HEK293 (cell line): Measurements from ENCODE around the gene UBAC2.

Experiments used
- GLIS1 ChIP-seq: fragments of 450-650 bp; formaldehyde crosslinking; IDR thresholded peaks from 2 replicates; pipeline ENCODE4 v1.5.1; 2016; ENCODE audit warnings: missing biosample characterization, missing genetic modification characterization
- GLIS2 ChIP-seq: fragments of 450-650 bp; formaldehyde crosslinking; IDR thresholded peaks from 2 replicates; pipeline ENCODE4 v1.5.1; 2016; ENCODE audit warnings: missing biosample characterization, missing genetic modification characterization
- HOXA7 ChIP-seq: sonication (generic); formaldehyde crosslinking; IDR thresholded peaks from 2 replicates; pipeline ENCODE4 v1.8.1; 2022; ENCODE audit warnings: missing genetic modification reagents, borderline replicate concordance
- HOXD13 ChIP-seq: sonication (generic); formaldehyde crosslinking; IDR thresholded peaks from 2 replicates; pipeline ENCODE4 v1.8.0; 2022; ENCODE audit warnings: missing genetic modification reagents, borderline replicate concordance
- IKZF3 ChIP-seq: fragments of 450-650 bp; IDR thresholded peaks from 2 replicates; pipeline ENCODE4 v1.5.0; 2018; ENCODE audit warnings: missing biosample characterization, mild to moderate bottlenecking, missing genetic modification characterization, moderate library complexity
- KLF8 ChIP-seq: fragments of 450-650 bp; formaldehyde crosslinking; IDR thresholded peaks from 2 replicates; pipeline ENCODE4 v1.5.1; 2016; ENCODE audit warnings: missing biosample characterization, missing genetic modification characterization
- MYNN ChIP-seq: fragments of 450-650 bp; formaldehyde crosslinking; IDR thresholded peaks from 2 replicates; pipeline ENCODE4 v1.5.1; 2016; ENCODE audit warnings: missing biosample characterization, missing genetic modification characterization, borderline replicate concordance
- PRDM1 ChIP-seq: fragments of 450-650 bp; formaldehyde crosslinking; IDR thresholded peaks from 2 replicates; pipeline ENCODE4; 2016; ENCODE audit warnings: missing biosample characterization, missing genetic modification characterization
- SETDB1 ChIP-seq: IDR thresholded peaks from one replicate; pipeline ENCODE4 v1.6.1; 2017; ENCODE audit warnings: mild to moderate bottlenecking, low read length, moderate library complexity, mixed read lengths; ENCODE audit not compliant: insufficient read length
- ZBTB7A ChIP-seq: fragments of 450-650 bp; formaldehyde crosslinking; IDR thresholded peaks from 2 replicates; pipeline ENCODE4 v1.5.1; 2016; ENCODE audit warnings: low read depth, missing biosample characterization, missing genetic modification characterization
- ZBTB8A ChIP-seq: fragments of 450-650 bp; formaldehyde crosslinking; IDR thresholded peaks from 2 replicates; pipeline ENCODE4 v1.5.1; 2016; ENCODE audit warnings: missing biosample characterization, missing genetic modification characterization
- ZNF133 ChIP-seq: fragments of 450-650 bp; formaldehyde crosslinking; IDR thresholded peaks from 2 replicates; pipeline ENCODE4 v1.5.1; 2016; ENCODE audit warnings: missing biosample characterization, missing genetic modification characterization
- ZNF155 ChIP-seq: fragments of 450-650 bp; formaldehyde crosslinking; IDR thresholded peaks from 2 replicates; pipeline ENCODE4 v1.5.1; 2016; ENCODE audit warnings: missing biosample characterization, missing genetic modification characterization
- ZNF169 ChIP-seq: fragments of 450-650 bp; formaldehyde crosslinking; IDR thresholded peaks from 2 replicates; pipeline ENCODE4 v1.5.1; 2016; ENCODE audit warnings: missing biosample characterization, missing genetic modification characterization
- ZNF221 ChIP-seq: fragments of 450-650 bp; formaldehyde crosslinking; IDR thresholded peaks from 2 replicates; pipeline ENCODE4 v1.5.1; 2017; ENCODE audit warnings: missing biosample characterization, missing genetic modification characterization, borderline replicate concordance
- ZNF239 ChIP-seq: fragments of 450-650 bp; formaldehyde crosslinking; IDR thresholded peaks from 2 replicates; pipeline ENCODE4 v1.5.1; 2016; ENCODE audit warnings: missing biosample characterization, missing genetic modification characterization
- ZNF266 ChIP-seq: fragments of 450-650 bp; formaldehyde crosslinking; IDR thresholded peaks from 2 replicates; pipeline ENCODE4 v1.5.1; 2016; ENCODE audit warnings: missing biosample characterization, missing genetic modification characterization, low read depth
- ZNF311 ChIP-seq: fragments of 450-650 bp; formaldehyde crosslinking; IDR thresholded peaks from 2 replicates; pipeline ENCODE4 v1.5.1; 2017; ENCODE audit warnings: missing biosample characterization, missing genetic modification characterization, borderline replicate concordance
- ZNF366 ChIP-seq: fragments of 450-650 bp; formaldehyde crosslinking; conservative IDR thresholded peaks from 2 replicates; pipeline ENCODE4 v1.5.1; 2016; ENCODE audit warnings: missing biosample characterization, missing genetic modification characterization
- ZNF416 ChIP-seq: fragments of 450-650 bp; formaldehyde crosslinking; IDR thresholded peaks from 2 replicates; pipeline ENCODE4 v1.5.1; 2016; ENCODE audit warnings: missing biosample characterization, missing genetic modification characterization
- ZNF530 ChIP-seq: fragments of 450-650 bp; formaldehyde crosslinking; IDR thresholded peaks from 2 replicates; pipeline ENCODE4 v1.5.1; 2016; ENCODE audit warnings: low read depth, missing biosample characterization, missing genetic modification characterization
- ZNF549 ChIP-seq: fragments of 450-650 bp; IDR thresholded peaks from 2 replicates; pipeline ENCODE4 v1.5.1; 2018; ENCODE audit warnings: missing biosample characterization, missing genetic modification characterization, mild to moderate bottlenecking, inconsistent platforms, moderate library complexity
- ZNF580 ChIP-seq: fragments of 450-650 bp; formaldehyde crosslinking; IDR thresholded peaks from 2 replicates; pipeline ENCODE4 v1.5.1; 2016; ENCODE audit warnings: missing biosample characterization, missing genetic modification characterization
- ZNF610 ChIP-seq: fragments of 450-650 bp; formaldehyde crosslinking; IDR thresholded peaks from 2 replicates; pipeline ENCODE4 v1.5.1; 2016; ENCODE audit warnings: missing biosample characterization, missing genetic modification characterization, borderline replicate concordance
- ZNF621 ChIP-seq: fragments of 450-650 bp; formaldehyde crosslinking; IDR thresholded peaks from 2 replicates; pipeline ENCODE4 v1.5.1; 2017; ENCODE audit warnings: missing biosample characterization, missing genetic modification characterization
- ZNF629 ChIP-seq: fragments of 450-650 bp; formaldehyde crosslinking; IDR thresholded peaks from 2 replicates; pipeline ENCODE4 v1.5.1; 2017; ENCODE audit warnings: missing biosample characterization, missing genetic modification characterization
- ZNF639 ChIP-seq: fragments of 450-650 bp; formaldehyde crosslinking; IDR thresholded peaks from 2 replicates; pipeline ENCODE4 v1.5.1; 2016; ENCODE audit warnings: missing biosample characterization, missing genetic modification characterization
- ZNF830 ChIP-seq: fragments of 450-650 bp; IDR thresholded peaks from 2 replicates; pipeline ENCODE4 v1.5.0; 2018; ENCODE audit warnings: missing biosample characterization, missing genetic modification characterization, low read depth, mild to moderate bottlenecking, moderate library complexity
- TF ChIP-seq, protein P1 (sequence below): fragments of 450-650 bp; formaldehyde crosslinking; IDR thresholded peaks from 2 replicates; pipeline ENCODE4 v1.5.0; 2017; ENCODE audit warnings: missing biosample characterization, missing genetic modification characterization, borderline replicate concordance
- TF ChIP-seq, protein P2 (sequence below): fragments of 450-650 bp; formaldehyde crosslinking; IDR thresholded peaks from 2 replicates; pipeline ENCODE4 v1.5.1; 2016; ENCODE audit warnings: missing biosample characterization, missing genetic modification characterization

Gene UBAC2

GRCh38 chr13:99200432-99201167 lies at the start of gene UBAC2 (continued):
- TF ChIP-seq ZNF830 (tag by site-specific recombination) = no peak
- no peak for TF ChIP-seq ZNF155
- peak; percentile 73; the same call in 1 of the 2 replicates for TF ChIP-seq ZNF629 (tag by site-specific recombination)
- TF ChIP-seq ZNF221 (tag by site-specific recombination) = no peak
- no peak for TF ChIP-seq SETDB1
- TF ChIP-seq GLIS2 (tag by site-specific recombination) = peak; percentile 94
- no peak for TF ChIP-seq MYNN (tag by site-specific recombination)
- no peak for TF ChIP-seq ZNF549 (tag by site-specific recombination)
- TF ChIP-seq ZBTB7A = peak; percentile 82
- TF ChIP-seq, protein P1, sequence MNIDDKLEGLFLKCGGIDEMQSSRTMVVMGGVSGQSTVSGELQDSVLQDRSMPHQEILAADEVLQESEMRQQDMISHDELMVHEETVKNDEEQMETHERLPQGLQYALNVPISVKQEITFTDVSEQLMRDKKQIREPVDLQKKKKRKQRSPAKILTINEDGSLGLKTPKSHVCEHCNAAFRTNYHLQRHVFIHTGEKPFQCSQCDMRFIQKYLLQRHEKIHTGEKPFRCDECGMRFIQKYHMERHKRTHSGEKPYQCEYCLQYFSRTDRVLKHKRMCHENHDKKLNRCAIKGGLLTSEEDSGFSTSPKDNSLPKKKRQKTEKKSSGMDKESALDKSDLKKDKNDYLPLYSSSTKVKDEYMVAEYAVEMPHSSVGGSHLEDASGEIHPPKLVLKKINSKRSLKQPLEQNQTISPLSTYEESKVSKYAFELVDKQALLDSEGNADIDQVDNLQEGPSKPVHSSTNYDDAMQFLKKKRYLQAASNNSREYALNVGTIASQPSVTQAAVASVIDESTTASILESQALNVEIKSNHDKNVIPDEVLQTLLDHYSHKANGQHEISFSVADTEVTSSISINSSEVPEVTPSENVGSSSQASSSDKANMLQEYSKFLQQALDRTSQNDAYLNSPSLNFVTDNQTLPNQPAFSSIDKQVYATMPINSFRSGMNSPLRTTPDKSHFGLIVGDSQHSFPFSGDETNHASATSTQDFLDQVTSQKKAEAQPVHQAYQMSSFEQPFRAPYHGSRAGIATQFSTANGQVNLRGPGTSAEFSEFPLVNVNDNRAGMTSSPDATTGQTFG (tag by site-specific recombination) = no peak
- TF ChIP-seq HOXA7 (CRISPR knock-in tag) = no peak
- TF ChIP-seq KLF8 (tag by site-specific recombination) = peak; percentile 43; the same call in 1 of the 2 replicates
- TF ChIP-seq IKZF3 = no peak
- TF ChIP-seq ZBTB8A (tag by site-specific recombination) = peak; percentile 98
- no peak for TF ChIP-seq GLIS1
- no peak for TF ChIP-seq ZNF133
- no peak; the same call in 1 of the 2 replicates for TF ChIP-seq ZNF610
- no peak for TF ChIP-seq ZNF530 (tag by site-specific recombination)
- no peak for TF ChIP-seq ZNF169 (tag by site-specific recombination)
- no peak for TF ChIP-seq ZNF239
- no peak for TF ChIP-seq HOXD13 (CRISPR knock-in tag)
- TF ChIP-seq ZNF311 (tag by site-specific recombination) = no peak
- peak; percentile 42; the same call in 1 of the 2 replicates for TF ChIP-seq ZNF366 (tag by site-specific recombination)
- no peak for TF ChIP-seq ZNF266 (tag by site-specific recombination)
- TF ChIP-seq ZNF580 (tag by site-specific recombination) = no peak
- no peak for TF ChIP-seq ZNF416 (tag by site-specific recombination)
- TF ChIP-seq PRDM1 (tag by site-specific recombination) = no peak
- TF ChIP-seq, protein P2, sequence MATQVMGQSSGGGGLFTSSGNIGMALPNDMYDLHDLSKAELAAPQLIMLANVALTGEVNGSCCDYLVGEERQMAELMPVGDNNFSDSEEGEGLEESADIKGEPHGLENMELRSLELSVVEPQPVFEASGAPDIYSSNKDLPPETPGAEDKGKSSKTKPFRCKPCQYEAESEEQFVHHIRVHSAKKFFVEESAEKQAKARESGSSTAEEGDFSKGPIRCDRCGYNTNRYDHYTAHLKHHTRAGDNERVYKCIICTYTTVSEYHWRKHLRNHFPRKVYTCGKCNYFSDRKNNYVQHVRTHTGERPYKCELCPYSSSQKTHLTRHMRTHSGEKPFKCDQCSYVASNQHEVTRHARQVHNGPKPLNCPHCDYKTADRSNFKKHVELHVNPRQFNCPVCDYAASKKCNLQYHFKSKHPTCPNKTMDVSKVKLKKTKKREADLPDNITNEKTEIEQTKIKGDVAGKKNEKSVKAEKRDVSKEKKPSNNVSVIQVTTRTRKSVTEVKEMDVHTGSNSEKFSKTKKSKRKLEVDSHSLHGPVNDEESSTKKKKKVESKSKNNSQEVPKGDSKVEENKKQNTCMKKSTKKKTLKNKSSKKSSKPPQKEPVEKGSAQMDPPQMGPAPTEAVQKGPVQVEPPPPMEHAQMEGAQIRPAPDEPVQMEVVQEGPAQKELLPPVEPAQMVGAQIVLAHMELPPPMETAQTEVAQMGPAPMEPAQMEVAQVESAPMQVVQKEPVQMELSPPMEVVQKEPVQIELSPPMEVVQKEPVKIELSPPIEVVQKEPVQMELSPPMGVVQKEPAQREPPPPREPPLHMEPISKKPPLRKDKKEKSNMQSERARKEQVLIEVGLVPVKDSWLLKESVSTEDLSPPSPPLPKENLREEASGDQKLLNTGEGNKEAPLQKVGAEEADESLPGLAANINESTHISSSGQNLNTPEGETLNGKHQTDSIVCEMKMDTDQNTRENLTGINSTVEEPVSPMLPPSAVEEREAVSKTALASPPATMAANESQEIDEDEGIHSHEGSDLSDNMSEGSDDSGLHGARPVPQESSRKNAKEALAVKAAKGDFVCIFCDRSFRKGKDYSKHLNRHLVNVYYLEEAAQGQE (tag by site-specific recombination) = no peak
- no peak for TF ChIP-seq ZNF621 (tag by site-specific recombination)
- TF ChIP-seq ZNF639 (tag by site-specific recombination) = no peak; the same call in 1 of the 2 replicates
